HepG2 (cell line): ENCODE measurements around the gene BRCA1. TPM values are rescaled to one million over a fixed set of nuclear protein-coding genes. Genes with fewer than 3 reads are reported as not detected.
A peak's percentile ranks its signal among the peaks of the same experiment; 100 is the strongest.

Experiments
- CCDC6 ChIP-seq: sonication (generic); formaldehyde crosslinking; IDR thresholded peaks from 2 replicates; pipeline ENCODE4 v1.8.1; 2022; ENCODE audit warnings: mild to moderate bottlenecking, missing genetic modification reagents, moderate library complexity
- MEIS1 ChIP-seq: sonication (generic); formaldehyde crosslinking; IDR thresholded peaks from 2 replicates; pipeline ENCODE4 v1.9.0; 2021; ENCODE audit warnings: mild to moderate bottlenecking, missing genetic modification reagents, moderate library complexity, borderline replicate concordance
- RXRA ChIP-seq: sonication (generic); formaldehyde crosslinking; IDR thresholded peaks from 2 replicates; pipeline ENCODE4 v1.5.1; 2020; ENCODE audit warnings: missing genetic modification reagents
- SAFB2 ChIP-seq: sonication (generic); formaldehyde crosslinking; IDR thresholded peaks from 2 replicates; pipeline ENCODE4 v1.5.1; 2020; ENCODE audit warnings: missing genetic modification reagents, low read depth, mild to moderate bottlenecking, borderline replicate concordance
- SRY ChIP-seq: sonication (generic); formaldehyde crosslinking; IDR thresholded peaks from 2 replicates; pipeline ENCODE4 v1.8.0; 2022; ENCODE audit warnings: mild to moderate bottlenecking, missing genetic modification reagents
- ZNF331 ChIP-seq: sonication (generic); formaldehyde crosslinking; IDR thresholded peaks from 2 replicates; pipeline ENCODE4 v1.4.0; 2020; ENCODE audit warnings: missing genetic modification reagents
- ZNF441 ChIP-seq: sonication (generic); formaldehyde crosslinking; IDR thresholded peaks from 2 replicates; pipeline ENCODE4 v1.7.0; 2021; ENCODE audit warnings: missing genetic modification reagents, borderline replicate concordance
- ZNF550 ChIP-seq: sonication (generic); formaldehyde crosslinking; IDR thresholded peaks from 2 replicates; pipeline ENCODE4 v1.4.0; 2020; ENCODE audit warnings: mild to moderate bottlenecking, missing genetic modification reagents, borderline replicate concordance
- ZNF652 ChIP-seq: IDR thresholded peaks from 2 replicates; pipeline ENCODE4 v1.6.1; 2016; ENCODE audit warnings: low read depth, borderline replicate concordance
- ZNF772 ChIP-seq: sonication (generic); formaldehyde crosslinking; IDR thresholded peaks from 2 replicates; pipeline ENCODE4 v1.5.0; 2020; ENCODE audit warnings: mild to moderate bottlenecking, missing genetic modification reagents
- ZNF792 ChIP-seq: IDR thresholded peaks from 2 replicates; pipeline ENCODE4 v1.6.1; 2016
- polyA plus RNA-seq, 8 experiments: library from polyadenylated mRNA; depleted of rRNA in 3 of 8; stranded (reverse) in 7 of 8; unstranded in 1 of 8; fragments of >200 nt; fragmentation: Illumina TruSeq in 4 of 8; extraction: Trizol in 4 of 8; gene quantifications; 2 replicates each; pipeline versions ENCODE4 v1.2.1 to v1.2.3, GENCODE V29; 2011 to 2016; ENCODE audit warnings: low read depth in 4 of 8, missing spikeins in 1 of 8, mixed read lengths in 1 of 8; ENCODE audit not compliant: insufficient read depth in 1 of 8
- total RNA-seq, 5 experiments: library from RNA; depleted of rRNA; stranded (reverse); fragments of >200 nt; fragmentation: Illumina TruSeq; extraction: Trizol; gene quantifications; 2 replicates each; pipeline ENCODE4 v1.2.3, GENCODE V29; 2016; ENCODE audit warnings: low read depth in 1 of 5
- TF ChIP-seq, protein P1 (sequence below): sonication (generic); formaldehyde crosslinking; IDR thresholded peaks from 2 replicates; pipeline ENCODE4 v1.9.0; 2021; ENCODE audit warnings: missing genetic modification reagents, mild to moderate bottlenecking, borderline replicate concordance
- TF ChIP-seq, protein P2 (sequence below): sonication (generic); formaldehyde crosslinking; IDR thresholded peaks from 2 replicates; pipeline ENCODE4 v1.9.0; 2021; ENCODE audit warnings: missing genetic modification reagents, borderline replicate concordance
- TF ChIP-seq, protein P3 (sequence below): IDR thresholded peaks from 2 replicates; pipeline ENCODE4 v1.6.1; 2016; ENCODE audit warnings: missing biosample characterization, missing genetic modification reagents, low read depth
- TF ChIP-seq, protein P4 (sequence below): sonication (generic); formaldehyde crosslinking; IDR thresholded peaks from 2 replicates; pipeline ENCODE4 v1.4.0; 2020; ENCODE audit warnings: mild to moderate bottlenecking, missing genetic modification reagents

Gene BRCA1
- total and polyA plus RNA-seq, 2 of the 13 experiments (the other 11 are each of a cell fraction or from before 2014, with no cell fraction given) = 13.3 to 37.5 TPM

DNA sequence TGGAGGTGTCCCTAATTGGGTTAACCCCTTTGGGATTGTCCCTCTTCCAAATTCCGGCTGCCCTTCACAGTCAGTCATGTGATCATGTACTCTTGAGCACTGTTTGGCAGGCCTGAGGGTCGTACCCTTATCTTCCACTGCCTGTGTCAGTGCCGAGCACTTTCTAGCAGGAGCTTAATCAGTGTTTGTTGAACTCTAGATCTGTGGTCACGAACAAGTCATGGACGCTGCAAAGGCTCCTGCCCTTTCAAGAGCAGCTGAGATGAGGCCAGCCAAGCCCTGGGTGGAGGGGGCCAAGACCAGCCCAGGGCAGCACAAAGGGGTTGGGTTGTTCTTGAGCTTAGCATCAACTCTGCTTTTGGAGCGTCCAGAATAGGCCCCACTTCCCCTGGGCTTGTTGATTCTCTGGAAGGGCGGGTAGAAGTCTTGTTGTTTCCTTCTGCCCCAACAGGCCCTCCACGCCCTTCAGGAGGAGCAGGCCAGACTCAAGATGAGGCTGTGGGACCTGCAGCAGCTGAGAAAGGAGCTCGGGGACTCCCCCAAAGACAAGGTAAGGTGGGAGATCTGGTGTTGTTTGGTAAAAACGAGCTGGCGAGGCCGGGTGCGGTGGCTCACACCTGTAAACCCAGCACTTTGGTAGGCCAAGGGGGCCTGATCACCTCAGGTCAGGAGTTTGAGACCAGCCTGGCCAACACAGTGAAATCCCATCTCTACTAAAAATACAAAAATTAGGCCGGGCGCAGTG lies 113.3 kb downstream of the BRCA1 start (continued):
- TF ChIP-seq, protein P1, sequence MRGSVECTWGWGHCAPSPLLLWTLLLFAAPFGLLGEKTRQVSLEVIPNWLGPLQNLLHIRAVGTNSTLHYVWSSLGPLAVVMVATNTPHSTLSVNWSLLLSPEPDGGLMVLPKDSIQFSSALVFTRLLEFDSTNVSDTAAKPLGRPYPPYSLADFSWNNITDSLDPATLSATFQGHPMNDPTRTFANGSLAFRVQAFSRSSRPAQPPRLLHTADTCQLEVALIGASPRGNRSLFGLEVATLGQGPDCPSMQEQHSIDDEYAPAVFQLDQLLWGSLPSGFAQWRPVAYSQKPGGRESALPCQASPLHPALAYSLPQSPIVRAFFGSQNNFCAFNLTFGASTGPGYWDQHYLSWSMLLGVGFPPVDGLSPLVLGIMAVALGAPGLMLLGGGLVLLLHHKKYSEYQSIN (CRISPR knock-in tag) = no peak
- TF ChIP-seq, protein P2, sequence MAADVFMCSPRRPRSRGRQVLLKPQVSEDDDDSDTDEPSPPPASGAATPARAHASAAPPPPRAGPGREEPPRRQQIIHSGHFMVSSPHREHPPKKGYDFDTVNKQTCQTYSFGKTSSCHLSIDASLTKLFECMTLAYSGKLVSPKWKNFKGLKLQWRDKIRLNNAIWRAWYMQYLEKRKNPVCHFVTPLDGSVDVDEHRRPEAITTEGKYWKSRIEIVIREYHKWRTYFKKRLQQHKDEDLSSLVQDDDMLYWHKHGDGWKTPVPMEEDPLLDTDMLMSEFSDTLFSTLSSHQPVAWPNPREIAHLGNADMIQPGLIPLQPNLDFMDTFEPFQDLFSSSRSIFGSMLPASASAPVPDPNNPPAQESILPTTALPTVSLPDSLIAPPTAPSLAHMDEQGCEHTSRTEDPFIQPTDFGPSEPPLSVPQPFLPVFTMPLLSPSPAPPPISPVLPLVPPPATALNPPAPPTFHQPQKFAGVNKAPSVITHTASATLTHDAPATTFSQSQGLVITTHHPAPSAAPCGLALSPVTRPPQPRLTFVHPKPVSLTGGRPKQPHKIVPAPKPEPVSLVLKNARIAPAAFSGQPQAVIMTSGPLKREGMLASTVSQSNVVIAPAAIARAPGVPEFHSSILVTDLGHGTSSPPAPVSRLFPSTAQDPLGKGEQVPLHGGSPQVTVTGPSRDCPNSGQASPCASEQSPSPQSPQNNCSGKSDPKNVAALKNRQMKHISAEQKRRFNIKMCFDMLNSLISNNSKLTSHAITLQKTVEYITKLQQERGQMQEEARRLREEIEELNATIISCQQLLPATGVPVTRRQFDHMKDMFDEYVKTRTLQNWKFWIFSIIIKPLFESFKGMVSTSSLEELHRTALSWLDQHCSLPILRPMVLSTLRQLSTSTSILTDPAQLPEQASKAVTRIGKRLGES = no peak
- TF ChIP-seq RXRA (CRISPR knock-in tag) = peak; percentile 59; the same call in 1 of the 2 replicates
- no peak for TF ChIP-seq ZNF772 (CRISPR knock-in tag)
- no peak for TF ChIP-seq ZNF792
- TF ChIP-seq SRY = 0 out of 2 replicates have a peak, but pooled peaks have one; percentile 25
- peak; percentile 27; the same call in 1 of the 2 replicates for TF ChIP-seq ZNF331 (CRISPR knock-in tag)
- no peak for TF ChIP-seq ZNF550
- no peak for TF ChIP-seq ZNF441 (CRISPR knock-in tag)
- TF ChIP-seq MEIS1 (CRISPR knock-in tag) = no peak
- TF ChIP-seq CCDC6 (CRISPR knock-in tag) = no peak
- 0 out of 2 replicates have a peak, but pooled peaks have one; percentile 36 for TF ChIP-seq ZNF652
- TF ChIP-seq SAFB2 = no peak
- TF ChIP-seq, protein P3, sequence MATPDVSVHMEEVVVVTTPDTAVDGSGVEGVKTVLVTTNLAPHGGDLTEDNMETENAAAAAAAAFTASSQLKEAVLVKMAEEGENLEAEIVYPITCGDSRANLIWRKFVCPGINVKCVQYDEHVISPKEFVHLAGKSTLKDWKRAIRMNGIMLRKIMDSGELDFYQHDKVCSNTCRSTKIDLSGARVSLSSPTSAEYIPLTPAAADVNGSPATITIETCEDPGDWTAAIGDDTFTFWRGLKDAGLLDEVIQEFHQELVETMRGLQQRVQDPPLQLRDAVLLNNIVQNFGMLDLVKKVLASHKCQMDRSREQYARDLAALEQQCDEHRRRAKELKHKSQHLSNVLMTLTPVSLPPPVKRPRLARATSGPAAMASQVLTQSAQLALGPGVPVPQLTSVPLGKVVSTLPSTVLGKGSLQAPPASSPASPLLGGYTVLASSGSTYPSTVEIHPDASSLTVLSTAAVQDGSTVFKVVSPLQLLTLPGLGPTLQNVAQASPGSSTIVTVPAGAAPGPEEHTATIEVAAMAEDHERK (CRISPR knock-in tag) = no peak
- TF ChIP-seq, protein P4, sequence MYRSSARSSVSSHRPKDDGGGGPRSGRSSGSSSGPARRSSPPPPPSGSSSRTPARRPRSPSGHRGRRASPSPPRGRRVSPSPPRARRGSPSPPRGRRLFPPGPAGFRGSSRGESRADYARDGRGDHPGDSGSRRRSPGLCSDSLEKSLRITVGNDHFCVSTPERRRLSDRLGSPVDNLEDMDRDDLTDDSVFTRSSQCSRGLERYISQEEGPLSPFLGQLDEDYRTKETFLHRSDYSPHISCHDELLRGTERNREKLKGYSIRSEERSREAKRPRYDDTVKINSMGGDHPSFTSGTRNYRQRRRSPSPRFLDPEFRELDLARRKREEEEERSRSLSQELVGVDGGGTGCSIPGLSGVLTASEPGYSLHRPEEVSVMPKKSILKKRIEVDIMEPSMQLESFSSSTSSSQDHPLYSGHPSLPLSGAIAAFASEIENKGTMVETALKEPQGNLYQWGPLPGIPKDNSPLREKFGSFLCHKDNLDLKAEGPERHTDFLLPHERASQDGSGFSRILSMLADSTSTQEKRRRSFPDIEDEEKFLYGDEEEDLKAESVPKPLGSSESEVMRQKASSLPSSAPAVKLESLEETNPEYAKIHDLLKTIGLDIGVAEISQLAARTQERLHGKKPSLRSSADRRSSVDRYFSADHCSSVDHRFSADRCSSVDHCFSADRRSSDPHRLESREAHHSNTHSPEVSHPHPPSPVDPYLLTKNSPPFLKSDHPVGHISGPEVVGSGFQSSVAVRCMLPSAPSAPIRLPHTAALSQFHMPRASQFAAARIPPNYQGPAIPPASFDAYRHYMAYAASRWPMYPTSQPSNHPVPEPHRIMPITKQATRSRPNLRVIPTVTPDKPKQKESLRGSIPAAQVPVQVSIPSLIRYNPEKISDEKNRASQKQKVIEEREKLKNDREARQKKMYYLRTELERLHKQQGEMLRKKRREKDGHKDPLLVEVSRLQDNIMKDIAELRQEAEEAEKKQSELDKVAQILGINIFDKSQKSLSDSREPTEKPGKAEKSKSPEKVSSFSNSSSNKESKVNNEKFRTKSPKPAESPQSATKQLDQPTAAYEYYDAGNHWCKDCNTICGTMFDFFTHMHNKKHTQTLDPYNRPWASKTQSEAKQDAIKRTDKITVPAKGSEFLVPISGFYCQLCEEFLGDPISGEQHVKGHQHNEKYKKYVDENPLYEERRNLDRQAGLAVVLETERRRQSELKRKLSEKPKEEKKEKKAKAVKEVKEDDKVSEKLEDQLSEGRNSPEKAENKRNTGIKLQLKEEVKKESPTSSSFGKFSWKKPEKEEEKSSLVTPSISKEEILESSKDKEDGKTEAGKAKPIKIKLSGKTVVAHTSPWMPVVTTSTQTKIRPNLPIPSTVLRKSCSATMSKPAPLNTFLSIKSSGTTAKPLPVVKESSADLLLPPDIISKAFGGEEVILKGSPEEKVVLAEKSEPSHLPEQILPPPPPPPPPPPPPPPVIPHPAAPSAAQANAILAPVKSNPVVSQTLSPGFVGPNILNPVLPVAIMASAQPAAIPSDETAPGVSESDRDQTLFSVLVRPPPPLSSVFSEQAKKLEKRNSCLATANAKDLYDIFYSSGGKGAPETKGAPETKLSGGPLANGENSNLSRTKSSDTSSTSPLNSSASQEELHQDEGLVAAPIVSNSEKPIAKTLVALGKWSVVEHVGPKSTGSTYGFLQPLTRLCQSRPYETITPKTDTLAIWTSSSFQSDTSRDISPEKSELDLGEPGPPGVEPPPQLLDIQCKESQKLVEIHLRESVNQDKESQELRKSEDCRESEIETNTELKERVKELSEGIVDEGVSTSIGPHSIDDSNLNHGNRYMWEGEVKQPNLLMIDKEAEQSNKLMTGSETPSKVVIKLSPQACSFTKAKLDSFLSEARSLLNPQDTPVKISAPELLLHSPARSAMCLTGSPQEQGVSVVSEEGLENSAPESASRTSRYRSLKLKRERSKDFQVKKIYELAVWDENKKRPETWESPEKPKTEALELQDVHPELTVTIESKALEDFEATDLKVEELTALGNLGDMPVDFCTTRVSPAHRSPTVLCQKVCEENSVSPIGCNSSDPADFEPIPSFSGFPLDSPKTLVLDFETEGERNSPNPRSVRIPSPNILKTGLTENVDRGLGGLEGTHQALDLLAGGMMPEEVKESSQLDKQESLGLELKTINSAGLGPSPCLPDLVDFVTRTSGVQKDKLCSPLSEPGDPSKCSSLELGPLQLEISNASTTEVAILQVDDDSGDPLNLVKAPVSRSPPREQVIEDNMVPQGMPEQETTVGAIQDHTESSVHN (CRISPR knock-in tag) = 0 out of 2 replicates have a peak, but pooled peaks have one; percentile 66
